ENCODE measurements around the gene GAB2. TPM values are rescaled to one million over a fixed set of nuclear protein-coding genes. Genes with fewer than 3 reads are reported as not detected.

GAB2 gene
- total RNA-seq, 2 experiments from 2014 or later: 1.4 to 1.8 TPM

GRCh38 chr11:78381865-78382264, 35.8 kb downstream of the GAB2 start:
- TF ChIP-seq, protein P1, sequence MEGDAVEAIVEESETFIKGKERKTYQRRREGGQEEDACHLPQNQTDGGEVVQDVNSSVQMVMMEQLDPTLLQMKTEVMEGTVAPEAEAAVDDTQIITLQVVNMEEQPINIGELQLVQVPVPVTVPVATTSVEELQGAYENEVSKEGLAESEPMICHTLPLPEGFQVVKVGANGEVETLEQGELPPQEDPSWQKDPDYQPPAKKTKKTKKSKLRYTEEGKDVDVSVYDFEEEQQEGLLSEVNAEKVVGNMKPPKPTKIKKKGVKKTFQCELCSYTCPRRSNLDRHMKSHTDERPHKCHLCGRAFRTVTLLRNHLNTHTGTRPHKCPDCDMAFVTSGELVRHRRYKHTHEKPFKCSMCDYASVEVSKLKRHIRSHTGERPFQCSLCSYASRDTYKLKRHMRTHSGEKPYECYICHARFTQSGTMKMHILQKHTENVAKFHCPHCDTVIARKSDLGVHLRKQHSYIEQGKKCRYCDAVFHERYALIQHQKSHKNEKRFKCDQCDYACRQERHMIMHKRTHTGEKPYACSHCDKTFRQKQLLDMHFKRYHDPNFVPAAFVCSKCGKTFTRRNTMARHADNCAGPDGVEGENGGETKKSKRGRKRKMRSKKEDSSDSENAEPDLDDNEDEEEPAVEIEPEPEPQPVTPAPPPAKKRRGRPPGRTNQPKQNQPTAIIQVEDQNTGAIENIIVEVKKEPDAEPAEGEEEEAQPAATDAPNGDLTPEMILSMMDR (IDR thresholded peaks at IDR 0.05): no peak
- intact Hi-C loops (cut with micrococcal nuclease): no loop called here
- CTCF ChIA-PET: interaction anchor here (0.9 kb wide), 1 partner anchor 55 kb away, joined by 3 read pairs; no protein-coding TSS in a partner anchor
- peaks cover 7% of the 10 kb centered on the region for H3K36me3 Mint-ChIP-seq (ENCODE audit: low read depth)
- POLR2A ChIA-PET: interaction anchor here (0.9 kb wide), 1 partner anchor 25 kb away, joined by 3 read pairs; no protein-coding TSS in a partner anchor
- H3K9me3 Mint-ChIP-seq: peaks cover 18% of the 10 kb centered on the region
- ATAC-seq (no peak), DNase-seq (no peak)
- H3K27me3 Mint-ChIP-seq: no peaks in the 10 kb centered on the region
- H3K4me1 Mint-ChIP-seq (ENCODE audit: low read depth): peaks cover 3% of the 10 kb centered on the region
- H3K27ac Mint-ChIP-seq: no peak overlapping the region
- no peak overlapping the region for H3K4me3 Mint-ChIP-seq

GRCh38 chr11:78380615-78381051, 37.0 kb downstream of the GAB2 start:
- no peak for ATAC-seq
- intact Hi-C loops (cut with micrococcal nuclease): no loop called here
- CTCF ChIA-PET: no interaction called here
- Mint-ChIP-seq H3K27me3 (no peaks in the 10 kb centered on the region), H3K4me1 (ENCODE audit: low read depth) (peaks cover 3% of the 10 kb centered on the region), H3K9me3 (peaks cover 15% of the 10 kb centered on the region), H3K27ac (no peak overlapping the region), H3K36me3 (ENCODE audit: low read depth) (peaks cover 7% of the 10 kb centered on the region), H3K4me3 (no peak overlapping the region)
- TF ChIP-seq, protein P1 (IDR thresholded peaks at IDR 0.05): no peak
- POLR2A ChIA-PET: interaction anchor here (0.9 kb wide), 1 partner anchor 26 kb away, joined by 3 read pairs; no protein-coding TSS in a partner anchor
- DNase-seq: no peak

GRCh38 chr11:78379039-78379670, 38.5 kb downstream of the GAB2 start:
- Mint-ChIP-seq H3K36me3 (ENCODE audit: low read depth) (peaks cover under 1% of the 10 kb centered on the region), H3K9me3 (peaks cover 4% of the 10 kb centered on the region), H3K4me1 (ENCODE audit: low read depth) (peaks cover 3% of the 10 kb centered on the region), H3K27me3 (no peaks in the 10 kb centered on the region), H3K27ac (no peak overlapping the region), H3K4me3 (no peak overlapping the region)
- ChIA-PET CTCF (no interaction called here), POLR2A (no interaction called here)
- DNase-seq (no peak), ATAC-seq (peak; percentile 60)
- intact Hi-C loops (cut with micrococcal nuclease): no loop called here
- TF ChIP-seq, protein P1 (IDR thresholded peaks at IDR 0.05): no peak

DNA sequence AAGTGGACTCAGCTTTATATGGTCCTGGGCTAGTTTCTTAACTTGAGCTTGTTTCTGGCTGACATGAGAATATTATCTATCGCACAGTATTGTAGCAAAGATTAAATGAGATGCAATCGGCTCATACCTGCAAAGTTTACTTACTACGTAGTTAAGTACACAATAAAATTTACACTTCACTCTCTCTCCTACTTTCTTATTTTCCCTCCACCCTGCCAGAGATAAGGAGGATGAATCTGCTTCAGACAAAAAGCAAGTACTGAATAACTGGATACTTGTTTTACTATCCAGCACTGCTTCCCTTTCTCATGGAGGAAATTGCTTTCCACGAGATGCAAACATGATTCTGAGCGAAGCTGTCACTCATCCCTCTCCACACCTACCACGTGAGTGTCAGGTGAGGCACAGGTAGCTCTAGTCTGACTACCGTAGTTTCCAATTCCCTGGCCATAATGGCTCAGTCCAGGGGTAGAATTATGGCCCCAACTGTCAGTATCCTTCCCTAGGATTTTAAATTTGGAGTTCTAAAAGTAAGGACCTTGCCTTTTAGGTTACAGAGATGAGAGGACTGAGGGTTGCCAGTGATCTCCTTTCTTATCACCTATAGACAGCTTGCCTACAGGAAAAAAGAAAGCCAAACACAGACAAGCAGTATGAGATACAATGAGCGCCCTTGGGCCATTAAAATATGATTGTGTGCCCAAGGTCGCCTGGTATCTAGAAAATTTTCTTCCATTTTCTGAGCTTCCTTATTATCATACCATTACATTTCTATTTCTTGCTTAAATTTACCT, 39.8 kb downstream of the GAB2 start:
- no peak overlapping the region for H3K27ac Mint-ChIP-seq
- TF ChIP-seq, protein P1 (IDR thresholded peaks at IDR 0.05): no peak
- DNase-seq: no peak
- ChIA-PET CTCF (no interaction called here), POLR2A (no interaction called here)
- no peaks in the 10 kb centered on the region for H3K36me3 Mint-ChIP-seq (ENCODE audit: low read depth)
- ATAC-seq: no peak
- H3K4me1 Mint-ChIP-seq (ENCODE audit: low read depth): peaks cover 3% of the 10 kb centered on the region
- no peak overlapping the region for H3K4me3 Mint-ChIP-seq
- intact Hi-C loops (cut with micrococcal nuclease): no loop called here
- no peaks in the 10 kb centered on the region for H3K9me3 Mint-ChIP-seq
- no peaks in the 10 kb centered on the region for H3K27me3 Mint-ChIP-seq

DNA sequence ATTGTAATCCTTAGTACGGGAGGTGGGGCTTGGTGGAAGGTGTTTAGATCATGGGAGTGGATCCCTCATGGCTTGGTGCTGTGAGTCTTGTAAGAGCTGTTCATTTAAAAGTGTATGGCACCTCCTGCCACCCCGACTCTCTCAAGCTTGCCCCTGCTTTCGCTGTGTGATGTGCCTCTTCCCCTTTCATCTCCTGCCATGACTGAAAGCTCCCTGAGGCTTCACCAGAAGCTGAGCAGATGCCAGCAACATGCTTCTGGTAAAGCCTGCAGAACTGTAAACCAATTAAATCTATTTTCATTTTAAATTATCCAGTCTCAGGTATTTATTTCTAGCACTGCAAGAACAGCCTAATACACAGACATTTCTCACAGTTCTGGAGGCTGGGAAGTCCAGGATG, 40.8 kb downstream of the GAB2 start:
- H3K36me3 Mint-ChIP-seq (ENCODE audit: low read depth): no peaks in the 10 kb centered on the region
- DNase-seq (no peak), ATAC-seq (no peak)
- no peaks in the 10 kb centered on the region for H3K9me3 Mint-ChIP-seq
- no peaks in the 10 kb centered on the region for H3K27me3 Mint-ChIP-seq
- ChIA-PET POLR2A (no interaction called here), CTCF (no interaction called here)
- TF ChIP-seq, protein P1 (IDR thresholded peaks at IDR 0.05): no peak
- H3K27ac Mint-ChIP-seq: no peak overlapping the region
- H3K4me3 Mint-ChIP-seq: no peak overlapping the region
- intact Hi-C loops (cut with micrococcal nuclease): no loop called here
- peaks cover 3% of the 10 kb centered on the region for H3K4me1 Mint-ChIP-seq (ENCODE audit: low read depth)

Data from activated CD8-positive, alpha-beta T cell treated with anti-CD3 and anti-CD28 coated beads for 36 hours (primary cell).